ENCODE data around the gene SLC25A11. TPM values are rescaled to one million over a fixed set of nuclear protein-coding genes. Genes with fewer than 3 reads are reported as not detected.

The SLC25A11 gene
- 49.3 and 52.8 TPM in 2 replicates for total RNA-seq

GRCh38 chr17:4939796-4940554, at the start of gene SLC25A11, which contains the start of gene RNF167:
Gene SLC25A11 (minus strand): TSS chr17:4940046. CDS start chr17:4939910, 136 bp downstream.
Gene RNF167 (plus strand): TSS chr17:4940268. CDS start chr17:4940910, 642 bp downstream.

GRCh38 chr17:4986951-4987766, 47.3 kb upstream of the SLC25A11 start, which contains the start of gene CAMTA2:
Gene CAMTA2 (minus strand): TSS chr17:4987675. CDS start chr17:4986222, 1,453 bp downstream.

GRCh38 chr17:4967539-4968485, 28.0 kb upstream of the SLC25A11 start, which contains the start of gene SPAG7:
Gene SPAG7 (minus strand): TSS chr17:4967817. CDS start chr17:4967804, 13 bp downstream.

GRCh38 chr17:4950746-4951204, 10.9 kb upstream of the SLC25A11 start, which contains the start of gene ENO3:
Gene ENO3 (plus strand): TSS chr17:4951119. CDS start chr17:4951830, 711 bp downstream.

GRCh38 chr17:4948166-4948930, 8.5 kb upstream of the SLC25A11 start, which contains the start of gene PFN1:
Gene PFN1 (minus strand): TSS chr17:4948530. CDS start chr17:4948394, 136 bp downstream.

GRCh38 chr17:4931963-4932362, 7.9 kb downstream of the SLC25A11 start, which contains the start of gene GP1BA:
Gene GP1BA (plus strand): TSS chr17:4932277. CDS start chr17:4932605, 328 bp downstream.

GRCh38 chr17:4903051-4903818, 36.6 kb downstream of the SLC25A11 start, which contains the start of gene CHRNE:
Gene CHRNE (minus strand): TSS chr17:4903098. CDS start chr17:4903063, 35 bp downstream.

GRCh38 chr17:4899341-4900230, 40.3 kb downstream of the SLC25A11 start, which contains the start of gene C17orf107:
Gene C17orf107 (plus strand): TSS chr17:4899536. CDS start chr17:4899763, 227 bp downstream.

Other genes with a start within 250 kb of the SLC25A11 start
- 31.1 and 36.1 TPM in 2 replicates for gene PELP1, start 235.9 kb downstream of the SLC25A11 start, total RNA-seq
- gene ARRB2, start 229.4 kb downstream of the SLC25A11 start, total RNA-seq, result 3.8 and 4.6 TPM in 2 replicates
- 14.0 and 15.9 TPM in 2 replicates for gene MED11, start 208.6 kb downstream of the SLC25A11 start, total RNA-seq
- 0.15 and 0.33 TPM in 2 replicates for gene ZMYND15, start 200.2 kb downstream of the SLC25A11 start, total RNA-seq
- 2.0 TPM in 1 of 2 replicates, not detected in the other for gene CXCL16, start 200.1 kb downstream of the SLC25A11 start, total RNA-seq
- gene TM4SF5, start 168.2 kb downstream of the SLC25A11 start, total RNA-seq, result not detected in 2 replicates
- 0.83 and 1.0 TPM in 2 replicates for gene VMO1, start 153.7 kb downstream of the SLC25A11 start, total RNA-seq
- gene GLTPD2, start 151.1 kb downstream of the SLC25A11 start, total RNA-seq, result not detected in 2 replicates
- gene PSMB6, start 143.9 kb downstream of the SLC25A11 start, total RNA-seq, result 97.4 and 218 TPM in 2 replicates
- gene PLD2, start 132.9 kb downstream of the SLC25A11 start, total RNA-seq, result 29.8 and 30.1 TPM in 2 replicates
- 39.4 and 40.6 TPM in 2 replicates for gene MINK1, start 106.7 kb downstream of the SLC25A11 start, total RNA-seq
- gene C17orf107, start 40.5 kb downstream of the SLC25A11 start, total RNA-seq, result 1.9 and 5.0 TPM in 2 replicates
- gene CHRNE, start 36.9 kb downstream of the SLC25A11 start, total RNA-seq, result 0.87 and 1.2 TPM in 2 replicates
- not detected in 2 replicates for gene GP1BA, start 7.8 kb downstream of the SLC25A11 start, total RNA-seq
- gene RNF167, start 222 bp upstream of the SLC25A11 start, total RNA-seq, result 24.0 and 30.8 TPM in 2 replicates
- 605 and 662 TPM in 2 replicates for gene PFN1, start 8.5 kb upstream of the SLC25A11 start, total RNA-seq
- 2.3 and 3.6 TPM in 2 replicates for gene ENO3, start 11.1 kb upstream of the SLC25A11 start, total RNA-seq
- 43.2 and 56.1 TPM in 2 replicates for gene SPAG7, start 27.8 kb upstream of the SLC25A11 start, total RNA-seq
- 16.7 and 20.3 TPM in 2 replicates for gene CAMTA2, start 47.6 kb upstream of the SLC25A11 start, total RNA-seq
- gene INCA1, start 57.5 kb upstream of the SLC25A11 start, total RNA-seq, result 0.66 TPM in 1 of 2 replicates, not detected in the other
- gene KIF1C, start 57.9 kb upstream of the SLC25A11 start, total RNA-seq, result 65.3 and 110 TPM in 2 replicates
- gene SLC52A1, start 95.4 kb upstream of the SLC25A11 start, total RNA-seq, result under 0.01 TPM in 1 of 2 replicates, not detected in the other
- 1.5 and 1.9 TPM in 2 replicates for gene ZFP3, start 138.4 kb upstream of the SLC25A11 start, total RNA-seq
- 6.8 and 7.8 TPM in 2 replicates for gene ZNF232, start 171.8 kb upstream of the SLC25A11 start, total RNA-seq
- under 0.01 TPM in 1 of 2 replicates, not detected in the other for gene USP6, start 176.0 kb upstream of the SLC25A11 start, total RNA-seq

All from smooth muscle cell of trachea (primary cell).